IPS-NIHi7 (cell line): ENCODE data around the gene EIF4G1.

Source experiments
- DNase-seq: peaks from one replicate; pipeline ENCODE4 v3.0.0; 2012; ENCODE audit warnings: mixed read lengths; ENCODE audit errors: extremely low spot score

EIF4G1 gene

GRCh38 chr3:184366619-184367289 lies 52.3 kb downstream of the EIF4G1 start:
- DNase-seq = no peak

GRCh38 chr3:184368116-184368515 lies 53.7 kb downstream of the EIF4G1 start:
- no peak for DNase-seq

GRCh38 chr3:184368586-184369183 lies 54.3 kb downstream of the EIF4G1 start:
- DNase-seq = no peak

- DNase-seq = peak; percentile 89
Observed at GRCh38 chr3:184371570-184372018, 57.2 kb downstream of the EIF4G1 start.

GRCh38 chr3:184372296-184372821 lies 58.0 kb downstream of the EIF4G1 start:
- DNase-seq = no peak

GRCh38 chr3:184372911-184373310 lies 58.5 kb downstream of the EIF4G1 start:
- no peak for DNase-seq

GRCh38 chr3:184373422-184373821 lies 59.0 kb downstream of the EIF4G1 start:
- no peak for DNase-seq

- no peak for DNase-seq
Observed at GRCh38 chr3:184375747-184376461, 61.5 kb downstream of the EIF4G1 start.

- no peak for DNase-seq
Observed at GRCh38 chr3:184377374-184377773, 63.0 kb downstream of the EIF4G1 start.

- peak; percentile 49 for DNase-seq
Observed at GRCh38 chr3:184377882-184378445, 63.6 kb downstream of the EIF4G1 start, which contains the start of gene THPO. Gene THPO, minus strand, starts transcription at chr3:184378207. Its CDS starts 1,948 bp downstream, at chr3:184376259.

GRCh38 chr3:184378651-184379357 lies 64.4 kb downstream of the EIF4G1 start:
- DNase-seq = no peak

- no peak for DNase-seq
Observed at GRCh38 chr3:184379358-184380184, 65.2 kb downstream of the EIF4G1 start, which contains the start of gene CHRD. Gene CHRD, plus strand, starts transcription at chr3:184380054. Its CDS starts 265 bp downstream, at chr3:184380319.

GRCh38 chr3:184380185-184380626 lies 65.8 kb downstream of the EIF4G1 start:
- peak; percentile 84 for DNase-seq

- DNase-seq = no peak
Observed at GRCh38 chr3:184380627-184381260, 66.3 kb downstream of the EIF4G1 start.

- peak; percentile 63 for DNase-seq
Observed at GRCh38 chr3:184381261-184382224, 67.1 kb downstream of the EIF4G1 start.

- no peak for DNase-seq
Observed at GRCh38 chr3:184382326-184383032, 68.1 kb downstream of the EIF4G1 start.

- no peak for DNase-seq
Observed at GRCh38 chr3:184383033-184383740, 68.8 kb downstream of the EIF4G1 start.
